ENCODE data around the gene PPM1L. TPM values are rescaled to one million over a fixed set of nuclear protein-coding genes. Genes with fewer than 3 reads are reported as not detected.

PPM1L gene
- total RNA-seq, 1 donor from 2014 or later = 10.6 TPM

DNA sequence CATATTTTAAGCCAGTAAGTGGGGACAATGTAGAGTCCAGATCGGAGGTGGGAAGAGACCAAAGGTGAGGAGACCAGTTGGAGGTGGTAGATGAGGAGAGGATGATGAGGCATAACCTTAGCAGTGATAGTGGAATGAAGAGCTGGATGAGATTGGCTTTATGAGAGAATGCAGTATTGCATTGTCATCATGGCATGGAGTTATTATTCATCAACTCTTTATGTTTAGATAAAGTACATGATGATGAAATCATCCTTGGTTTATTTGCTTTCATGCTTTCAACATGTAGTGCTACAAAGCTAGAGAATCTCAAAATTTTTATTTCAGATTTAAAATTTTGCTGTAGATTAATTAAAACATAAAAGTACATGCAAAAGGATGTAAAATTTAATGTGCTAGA lies 64.0 kb downstream of the PPM1L start:
- no peak overlapping the region for H3K27ac Mint-ChIP-seq
- peaks cover 4% of the 10 kb centered on the region for H3K4me1 Mint-ChIP-seq
- no peaks in the 10 kb centered on the region for H3K36me3 Mint-ChIP-seq
- TF ChIP-seq, protein P1, sequence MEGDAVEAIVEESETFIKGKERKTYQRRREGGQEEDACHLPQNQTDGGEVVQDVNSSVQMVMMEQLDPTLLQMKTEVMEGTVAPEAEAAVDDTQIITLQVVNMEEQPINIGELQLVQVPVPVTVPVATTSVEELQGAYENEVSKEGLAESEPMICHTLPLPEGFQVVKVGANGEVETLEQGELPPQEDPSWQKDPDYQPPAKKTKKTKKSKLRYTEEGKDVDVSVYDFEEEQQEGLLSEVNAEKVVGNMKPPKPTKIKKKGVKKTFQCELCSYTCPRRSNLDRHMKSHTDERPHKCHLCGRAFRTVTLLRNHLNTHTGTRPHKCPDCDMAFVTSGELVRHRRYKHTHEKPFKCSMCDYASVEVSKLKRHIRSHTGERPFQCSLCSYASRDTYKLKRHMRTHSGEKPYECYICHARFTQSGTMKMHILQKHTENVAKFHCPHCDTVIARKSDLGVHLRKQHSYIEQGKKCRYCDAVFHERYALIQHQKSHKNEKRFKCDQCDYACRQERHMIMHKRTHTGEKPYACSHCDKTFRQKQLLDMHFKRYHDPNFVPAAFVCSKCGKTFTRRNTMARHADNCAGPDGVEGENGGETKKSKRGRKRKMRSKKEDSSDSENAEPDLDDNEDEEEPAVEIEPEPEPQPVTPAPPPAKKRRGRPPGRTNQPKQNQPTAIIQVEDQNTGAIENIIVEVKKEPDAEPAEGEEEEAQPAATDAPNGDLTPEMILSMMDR (IDR thresholded peaks at IDR 0.05; ENCODE audit: unreplicated experiment) = no peak
- H3K4me3 Mint-ChIP-seq = no peak overlapping the region
- H3K9me3 Mint-ChIP-seq = no peaks in the 10 kb centered on the region
- no peak for DNase-seq (ENCODE audit: low spot score in 2 of 2, unreplicated experiment in 2 of 2)
- peaks cover 2% of the 10 kb centered on the region for H3K27me3 Mint-ChIP-seq (ENCODE audit: low read depth)

DNA sequence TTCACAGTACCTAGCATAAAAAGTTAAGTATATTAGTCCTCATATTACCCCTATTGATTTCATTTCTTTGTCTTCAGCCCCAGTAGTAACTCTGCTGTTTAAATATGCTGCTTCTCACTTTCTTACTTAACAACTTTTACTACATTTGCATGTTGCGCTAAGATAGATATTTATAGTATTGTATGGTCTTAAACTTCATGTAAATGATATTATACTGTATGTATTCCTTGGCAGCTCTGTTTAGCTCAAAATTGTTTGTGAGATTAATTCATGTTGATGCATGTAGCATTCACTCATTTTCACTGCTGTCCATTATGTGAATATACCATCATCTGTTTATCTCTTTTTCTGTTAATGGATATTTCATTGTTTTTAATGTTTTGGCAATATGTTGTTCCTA lies 64.4 kb downstream of the PPM1L start:
- Mint-ChIP-seq H3K27me3 (ENCODE audit: low read depth) (peaks cover 2% of the 10 kb centered on the region), H3K4me3 (no peak overlapping the region), H3K9me3 (no peaks in the 10 kb centered on the region), H3K4me1 (peaks cover 4% of the 10 kb centered on the region), H3K27ac (no peak overlapping the region), H3K36me3 (no peaks in the 10 kb centered on the region)
- TF ChIP-seq, protein P1 (IDR thresholded peaks at IDR 0.05; ENCODE audit: unreplicated experiment) = no peak
- no peak for DNase-seq (ENCODE audit: low spot score in 2 of 2, unreplicated experiment in 2 of 2)

DNA sequence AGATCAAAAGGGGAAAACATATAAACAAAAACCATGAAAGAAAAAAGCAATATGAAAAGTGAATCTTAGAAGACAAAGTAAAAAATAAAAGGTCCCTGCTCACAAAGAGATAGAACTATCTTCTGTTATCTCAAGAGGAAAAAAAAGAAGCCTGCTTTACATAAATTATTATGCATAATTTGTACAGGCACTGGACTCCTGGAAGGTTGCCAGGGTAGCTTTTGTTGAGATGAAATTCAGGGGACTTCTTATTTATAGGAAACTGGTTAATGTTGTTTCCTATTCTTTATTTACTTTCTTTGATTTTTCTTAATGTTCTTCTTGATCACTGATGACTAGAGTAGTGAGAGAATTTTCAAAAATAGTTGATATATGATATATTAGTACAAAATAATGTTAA lies 66.9 kb downstream of the PPM1L start:
- Mint-ChIP-seq H3K9me3 (no peaks in the 10 kb centered on the region), H3K36me3 (no peaks in the 10 kb centered on the region), H3K4me3 (no peak overlapping the region), H3K27me3 (ENCODE audit: low read depth) (no peaks in the 10 kb centered on the region), H3K27ac (no peak overlapping the region), H3K4me1 (peaks cover 10% of the 10 kb centered on the region)
- no peak for DNase-seq (ENCODE audit: low spot score in 2 of 2, unreplicated experiment in 2 of 2)
- TF ChIP-seq, protein P1 (IDR thresholded peaks at IDR 0.05; ENCODE audit: unreplicated experiment) = no peak

DNA sequence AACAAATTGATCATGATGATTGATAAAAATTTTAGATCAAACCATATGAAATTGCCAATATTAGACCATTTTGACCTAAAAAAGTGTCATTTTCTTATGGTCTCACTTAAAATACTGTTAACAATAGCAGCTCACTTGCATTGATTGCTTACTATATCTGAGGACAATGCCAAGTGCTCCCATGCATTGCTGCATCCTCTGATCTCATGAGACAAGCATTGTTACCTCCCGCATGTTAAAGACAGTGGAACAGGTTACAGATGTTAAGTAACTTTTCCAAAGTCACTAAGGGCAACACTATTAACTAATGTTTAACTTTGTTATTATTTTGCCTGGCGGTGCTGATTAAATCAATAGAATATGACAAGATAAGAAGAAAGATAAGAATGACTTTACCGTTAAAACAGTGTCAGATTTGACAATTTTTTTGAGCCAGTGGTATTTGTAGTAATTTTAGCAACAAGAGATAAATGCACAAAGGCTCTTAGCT lies 69.3 kb downstream of the PPM1L start:
- H3K27me3 Mint-ChIP-seq (ENCODE audit: low read depth) = no peaks in the 10 kb centered on the region
- peaks cover 17% of the 10 kb centered on the region for H3K4me1 Mint-ChIP-seq
- no peak overlapping the region for H3K27ac Mint-ChIP-seq
- TF ChIP-seq, protein P1 (IDR thresholded peaks at IDR 0.05; ENCODE audit: unreplicated experiment) = no peak
- no peak overlapping the region for H3K4me3 Mint-ChIP-seq
- no peaks in the 10 kb centered on the region for H3K36me3 Mint-ChIP-seq
- H3K9me3 Mint-ChIP-seq = no peaks in the 10 kb centered on the region
- no peak for DNase-seq (ENCODE audit: low spot score in 2 of 2, unreplicated experiment in 2 of 2)

DNA sequence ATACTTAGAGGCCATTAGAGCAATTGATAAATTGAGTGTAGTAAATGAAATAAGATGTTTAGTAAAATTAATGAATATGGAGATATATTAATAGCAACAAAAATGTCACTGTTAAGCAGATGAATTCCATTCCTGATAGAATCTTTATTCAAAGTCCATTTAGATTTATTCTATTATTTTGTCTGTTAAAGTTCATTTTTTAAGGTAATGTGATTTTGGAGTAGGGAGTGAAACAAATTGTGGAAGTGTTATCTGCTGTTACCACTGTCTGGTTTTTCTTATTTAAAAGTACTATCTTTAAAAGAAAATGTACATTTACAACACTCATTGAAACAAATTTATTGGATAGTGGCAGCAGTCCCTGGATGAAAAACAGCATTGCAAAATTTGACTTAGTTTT lies 70.4 kb downstream of the PPM1L start:
- Mint-ChIP-seq H3K36me3 (no peaks in the 10 kb centered on the region), H3K27ac (no peak overlapping the region), H3K4me1 (peaks cover 17% of the 10 kb centered on the region), H3K9me3 (no peaks in the 10 kb centered on the region), H3K27me3 (ENCODE audit: low read depth) (no peaks in the 10 kb centered on the region), H3K4me3 (no peak overlapping the region)
- TF ChIP-seq, protein P1 (IDR thresholded peaks at IDR 0.05; ENCODE audit: unreplicated experiment) = no peak
- no peak for DNase-seq (ENCODE audit: low spot score in 2 of 2, unreplicated experiment in 2 of 2)

DNA sequence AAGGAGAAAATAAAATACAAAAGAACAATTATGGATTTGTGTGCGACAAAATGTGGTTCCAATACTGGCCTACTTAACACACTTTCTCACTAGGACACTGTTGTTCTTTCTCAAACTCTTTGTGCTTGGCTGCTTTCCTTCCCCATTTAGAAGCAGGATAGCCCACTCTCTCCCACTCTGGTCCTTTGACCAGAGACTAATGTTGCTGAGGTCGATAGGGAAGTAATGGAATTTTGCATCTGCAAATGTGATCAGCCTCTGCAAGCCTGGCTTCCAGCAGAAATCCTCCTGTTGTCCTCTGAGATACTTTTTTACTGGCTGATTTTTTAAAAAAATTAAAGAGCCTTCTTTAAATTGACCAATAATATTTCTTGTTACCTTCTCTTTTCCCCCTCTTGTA lies 71.0 kb downstream of the PPM1L start:
- no peak overlapping the region for H3K4me3 Mint-ChIP-seq
- no peaks in the 10 kb centered on the region for H3K27me3 Mint-ChIP-seq (ENCODE audit: low read depth)
- DNase-seq (ENCODE audit: low spot score in 2 of 2, unreplicated experiment in 2 of 2) = no peak
- H3K36me3 Mint-ChIP-seq = no peaks in the 10 kb centered on the region
- peaks cover 17% of the 10 kb centered on the region for H3K4me1 Mint-ChIP-seq
- no peaks in the 10 kb centered on the region for H3K9me3 Mint-ChIP-seq
- no peak overlapping the region for H3K27ac Mint-ChIP-seq
- TF ChIP-seq, protein P1 (IDR thresholded peaks at IDR 0.05; ENCODE audit: unreplicated experiment) = no peak
